Measurements from ENCODE around the gene KARS1. TPM values are rescaled to one million over a fixed set of nuclear protein-coding genes. Genes with fewer than 3 reads are reported as not detected.
A peak's percentile ranks its signal among the peaks of the same experiment; 100 is the strongest.
"Not testable (repeated sequence)": the region's sequence is repeated elsewhere in the genome, so short reads cannot be mapped to it uniquely, and the experiment has no call there.

The KARS1 gene
- total RNA-seq, 2 experiments from 2014 or later, result 371 to 385 TPM

DNA sequence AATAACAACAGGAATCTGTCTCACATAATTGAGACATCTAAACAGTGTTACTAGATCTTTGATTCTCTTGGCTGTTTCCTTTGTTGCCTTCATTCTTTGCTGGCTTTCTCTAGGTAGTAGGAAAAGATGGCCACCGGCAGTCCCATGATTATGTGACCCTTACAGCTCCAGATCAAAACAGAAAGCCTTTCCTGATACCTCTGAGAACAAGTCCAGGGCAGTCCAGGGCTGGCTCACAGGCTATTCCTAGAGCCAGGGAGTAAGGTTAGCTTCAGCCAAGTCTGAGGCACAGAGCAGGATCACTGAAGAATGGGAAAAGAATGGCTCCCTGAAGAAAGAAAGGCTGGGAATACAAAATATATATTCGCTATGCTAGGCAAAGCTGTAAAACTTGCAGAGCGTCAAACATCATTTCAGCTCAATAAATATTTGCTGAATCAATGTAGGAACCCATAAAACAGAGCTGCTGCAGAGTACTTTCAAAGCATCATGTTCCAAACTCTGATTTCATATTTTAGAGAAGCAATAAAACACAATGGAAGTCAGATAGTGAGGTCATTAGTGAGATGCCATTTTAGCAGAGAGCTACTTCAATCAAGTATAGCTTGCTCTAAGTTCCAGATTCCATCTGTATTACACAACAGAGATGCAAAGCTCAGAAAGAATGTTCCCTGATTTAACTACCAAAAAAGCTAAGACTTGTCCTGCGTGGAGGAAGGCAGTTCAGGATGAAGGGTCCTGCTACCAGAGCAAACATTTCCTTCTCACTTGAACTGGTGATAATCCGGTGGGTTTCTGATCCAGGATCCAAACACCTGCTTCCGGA lies 47.8 kb downstream of the KARS1 start:
- CTCF ChIA-PET, result no interaction called here
- Mint-ChIP-seq H3K27ac (no peak overlapping the region), H3K4me3 (no peak overlapping the region), H3K27me3 (ENCODE audit: low read depth) (no peaks in the 10 kb centered on the region), H3K9me3 (peaks cover 8% of the 10 kb centered on the region), H3K4me1 (ENCODE audit: low read depth) (peaks cover 5% of the 10 kb centered on the region), H3K36me3 (ENCODE audit: low read depth) (peaks cover 54% of the 10 kb centered on the region)
- DNase-seq, result no peak
- intact Hi-C loops (cut with micrococcal nuclease), result no loop called here

DNA sequence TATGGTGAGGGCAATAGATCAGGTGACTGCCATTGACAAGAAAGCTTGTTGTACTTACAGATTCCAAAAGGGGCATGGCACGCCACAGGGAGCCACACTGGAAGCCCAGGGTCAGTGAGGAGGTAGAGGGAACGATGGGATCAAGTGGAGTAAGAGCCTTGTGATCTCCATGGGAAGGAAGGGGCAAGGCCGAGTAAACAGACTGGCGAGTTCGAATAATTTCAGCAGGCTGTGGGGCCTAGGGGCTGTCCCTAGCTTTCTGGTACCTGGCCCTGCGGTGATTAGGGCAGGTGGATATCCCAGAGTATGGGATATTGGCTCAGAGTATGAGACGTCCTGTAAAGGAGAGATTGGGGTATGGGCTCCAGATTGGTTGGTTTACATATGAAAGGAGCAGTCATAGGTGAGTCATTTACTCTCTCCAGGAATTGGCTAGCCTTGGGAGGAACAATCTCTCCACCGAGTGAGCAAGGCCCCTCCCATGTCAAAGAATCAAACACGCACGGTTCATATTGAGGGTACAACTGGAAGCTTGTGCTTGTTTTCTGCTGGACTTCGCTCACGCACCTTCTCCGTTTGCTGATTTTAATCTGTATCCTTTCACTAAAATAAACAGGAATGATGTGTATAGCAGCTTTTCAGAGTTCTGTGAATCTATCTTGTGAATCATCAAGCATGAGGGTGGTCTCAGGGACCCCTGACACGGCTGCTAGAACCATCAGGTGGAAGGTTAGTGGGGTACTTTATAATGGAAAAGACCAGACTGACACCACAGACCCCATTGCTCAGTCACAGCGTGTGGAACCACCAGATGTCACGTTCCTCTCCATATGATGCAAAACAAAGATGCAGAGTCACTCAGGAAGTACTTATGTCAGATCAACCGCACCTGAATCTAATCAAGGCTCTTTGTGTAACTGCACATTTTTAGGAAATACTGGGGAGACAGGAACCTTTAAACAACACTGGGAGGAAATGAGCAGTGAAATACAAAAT lies 53.3 kb downstream of the KARS1 start:
- no peaks in the 10 kb centered on the region for H3K9me3 Mint-ChIP-seq
- CTCF ChIA-PET, result no interaction called here

DNA sequence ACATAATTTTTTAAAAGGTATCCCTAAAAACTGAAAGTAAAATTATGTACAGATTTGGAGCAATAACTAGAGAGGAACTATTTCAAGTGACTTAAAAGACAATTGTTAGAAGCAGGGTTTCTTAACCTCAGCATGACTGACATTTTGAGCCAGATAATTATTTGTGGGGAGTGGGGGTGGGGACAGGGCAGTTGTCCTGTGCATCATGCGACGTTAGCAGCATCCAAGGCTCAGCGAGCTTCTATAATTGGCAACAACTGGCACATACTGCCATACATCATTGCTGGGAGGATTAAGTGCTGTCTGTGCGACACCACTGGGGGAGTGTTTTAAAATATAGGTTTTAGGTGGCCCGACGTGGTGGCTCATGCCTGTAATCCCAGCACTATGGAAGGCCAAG lies 54.2 kb downstream of the KARS1 start:
- no peaks in the 10 kb centered on the region for H3K27me3 Mint-ChIP-seq (ENCODE audit: low read depth)
- peaks cover 17% of the 10 kb centered on the region for H3K36me3 Mint-ChIP-seq (ENCODE audit: low read depth)
- no peak overlapping the region for H3K27ac Mint-ChIP-seq
- no peaks in the 10 kb centered on the region for H3K9me3 Mint-ChIP-seq
- CTCF ChIA-PET, result no interaction called here
- H3K4me3 Mint-ChIP-seq, result no peak overlapping the region
- peaks cover 14% of the 10 kb centered on the region for H3K4me1 Mint-ChIP-seq (ENCODE audit: low read depth)
- intact Hi-C loops (cut with micrococcal nuclease), result no loop called here
- no peak for DNase-seq

More for the DNA sequence above, 53.3 kb downstream of the KARS1 start:
- Mint-ChIP-seq H3K27me3 (ENCODE audit: low read depth) (no peaks in the 10 kb centered on the region), H3K4me3 (no peak overlapping the region), H3K4me1 (ENCODE audit: low read depth) (peaks cover 14% of the 10 kb centered on the region), H3K36me3 (ENCODE audit: low read depth) (peaks cover 18% of the 10 kb centered on the region), H3K27ac (peak overlapping the region; percentile 13)
- intact Hi-C loops (cut with micrococcal nuclease), result loop anchor here (1.0 to 2.0 kb wide), 2 partner anchors 28 to 29 kb away; partner anchors contain the start of genes ADAT1 and GABARAPL2
- peak; percentile 34 for DNase-seq

DNA sequence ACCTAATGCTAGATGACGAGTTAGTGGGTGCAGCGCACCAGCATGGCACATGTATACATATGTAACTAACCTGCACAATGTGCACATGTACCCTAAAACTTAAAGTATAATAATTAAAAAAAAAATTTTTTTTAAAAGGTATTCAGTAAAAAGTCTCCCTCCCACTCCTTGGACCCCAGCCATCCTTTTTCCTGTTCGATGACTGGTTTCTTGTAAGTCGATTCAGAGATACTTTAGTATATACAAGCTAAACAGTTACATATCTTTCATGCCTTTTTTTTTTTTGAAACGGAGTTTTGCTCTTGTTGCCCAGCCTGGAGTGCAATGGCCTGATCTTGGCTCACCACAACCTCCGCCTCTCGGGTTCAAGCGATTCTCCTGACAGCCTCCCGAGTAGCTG lies 55.5 kb downstream of the KARS1 start:
- H3K4me3 Mint-ChIP-seq; intact Hi-C loops (cut with micrococcal nuclease); H3K9me3 Mint-ChIP-seq; H3K36me3 Mint-ChIP-seq (ENCODE audit: low read depth); CTCF ChIA-PET; DNase-seq; H3K27me3 Mint-ChIP-seq (ENCODE audit: low read depth); H3K27ac Mint-ChIP-seq: not testable (repeated sequence)
- peaks cover 14% of the 10 kb centered on the region for H3K4me1 Mint-ChIP-seq (ENCODE audit: low read depth)

DNA sequence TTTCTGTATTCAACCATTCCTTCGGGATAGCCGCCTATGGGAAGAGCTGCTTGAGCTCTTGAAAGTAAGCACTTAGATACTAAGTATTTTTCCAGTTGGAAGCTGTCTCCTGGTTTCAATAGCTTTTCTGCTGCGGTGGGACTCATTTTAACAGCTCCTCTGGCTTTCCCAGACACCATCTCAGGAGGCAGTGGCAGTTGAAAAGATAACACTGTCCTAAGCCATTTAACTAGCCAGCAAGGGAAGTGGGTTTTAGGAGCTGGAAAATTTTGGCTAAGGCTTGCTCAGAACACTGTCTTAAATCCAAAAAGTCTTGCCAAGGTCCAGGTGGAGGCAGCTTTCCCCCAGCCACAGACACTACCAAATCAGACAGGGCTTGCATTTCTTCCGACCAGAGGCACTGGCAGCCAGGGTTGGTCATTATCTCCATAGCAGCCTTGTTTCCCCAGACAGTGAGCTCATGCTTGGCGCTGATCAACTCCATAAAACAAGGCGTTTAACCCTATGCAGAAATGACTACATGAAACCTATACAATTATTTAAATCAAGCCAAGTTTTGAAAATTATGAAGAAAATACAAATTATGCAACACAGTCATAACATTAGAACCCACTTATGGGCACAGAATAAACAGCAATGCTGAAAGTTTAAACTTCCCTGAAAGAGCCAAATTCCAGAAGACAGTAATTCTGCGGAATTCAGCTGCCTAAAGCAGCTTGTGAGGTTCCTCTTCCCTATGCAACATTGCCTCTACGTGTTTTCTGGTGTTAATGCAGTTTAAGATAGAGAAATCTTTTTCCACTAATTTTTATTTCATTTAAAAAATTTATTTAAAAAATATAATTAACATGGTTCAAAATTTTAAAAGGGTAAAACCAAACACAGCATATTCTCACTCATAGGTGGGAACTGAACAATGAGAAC lies 56.3 kb downstream of the KARS1 start:
- peaks cover 4% of the 10 kb centered on the region for H3K36me3 Mint-ChIP-seq (ENCODE audit: low read depth)

DNA sequence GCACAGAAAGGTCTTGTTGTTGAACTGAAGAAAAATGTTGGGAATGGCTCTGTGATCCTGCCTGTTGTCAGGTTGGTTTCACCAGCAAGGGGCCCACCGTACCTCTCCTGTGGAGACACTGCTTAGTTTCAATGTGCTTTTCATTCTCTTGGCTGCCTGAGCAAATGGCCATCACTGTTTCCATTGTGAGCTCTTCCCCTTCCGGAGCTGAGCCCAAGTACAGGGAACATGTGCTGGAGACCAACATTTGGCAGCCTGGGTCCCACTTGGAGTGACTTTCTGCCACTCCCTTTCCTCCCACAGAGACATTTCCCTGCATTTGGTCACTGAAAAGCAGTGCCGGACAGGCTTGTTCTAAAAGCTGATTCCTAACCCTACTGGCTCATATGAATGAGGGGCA lies 58.2 kb downstream of the KARS1 start:
- intact Hi-C loops (cut with micrococcal nuclease), result no loop called here
- Mint-ChIP-seq H3K36me3 (ENCODE audit: low read depth) (peaks cover 4% of the 10 kb centered on the region), H3K4me1 (ENCODE audit: low read depth) (peaks cover 7% of the 10 kb centered on the region), H3K4me3 (no peak overlapping the region), H3K27me3 (ENCODE audit: low read depth) (no peaks in the 10 kb centered on the region), H3K9me3 (no peaks in the 10 kb centered on the region), H3K27ac (no peak overlapping the region)
- CTCF ChIA-PET, result interaction anchor here (0.6 to 1.0 kb wide), 2 partner anchors 30 to 32 kb away, joined by 3 to 6 read pairs; no protein-coding TSS in a partner anchor
- no peak for DNase-seq

More for the DNA sequence above, 56.3 kb downstream of the KARS1 start:
- Mint-ChIP-seq H3K4me3 (no peak overlapping the region), H3K4me1 (ENCODE audit: low read depth) (peaks cover 14% of the 10 kb centered on the region), H3K27me3 (ENCODE audit: low read depth) (no peaks in the 10 kb centered on the region), H3K9me3 (no peaks in the 10 kb centered on the region), H3K27ac (no peak overlapping the region)
- no peak for DNase-seq
- CTCF ChIA-PET, result interaction anchor here (0.7 kb wide), 1 partner anchor 72 kb away, joined by 3 read pairs; no protein-coding TSS in a partner anchor
- intact Hi-C loops (cut with micrococcal nuclease), result no loop called here

DNA sequence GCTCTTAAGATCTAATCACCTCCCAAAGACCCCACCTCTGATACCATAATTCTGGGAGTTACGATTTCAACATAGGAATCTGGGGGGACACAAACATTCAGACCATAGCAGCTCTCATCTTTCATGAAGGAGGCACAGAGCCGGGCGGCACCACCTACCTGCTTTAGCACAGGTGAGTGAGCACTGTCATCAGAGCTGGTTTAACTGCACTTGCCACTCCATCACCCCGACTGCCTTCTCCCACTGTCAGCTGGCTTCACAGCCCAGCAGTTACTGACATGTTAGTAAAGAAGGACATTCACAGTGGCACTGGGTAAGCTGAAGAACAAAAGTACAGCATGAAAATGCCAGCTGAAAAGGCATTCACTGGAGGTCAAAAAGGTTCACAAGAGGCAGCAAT lies 58.7 kb downstream of the KARS1 start:
- Mint-ChIP-seq H3K27me3 (ENCODE audit: low read depth) (no peaks in the 10 kb centered on the region), H3K9me3 (no peaks in the 10 kb centered on the region), H3K4me1 (ENCODE audit: low read depth) (peaks cover under 1% of the 10 kb centered on the region), H3K27ac (no peak overlapping the region), H3K36me3 (ENCODE audit: low read depth) (peaks cover under 1% of the 10 kb centered on the region), H3K4me3 (no peak overlapping the region)
- intact Hi-C loops (cut with micrococcal nuclease), result no loop called here
- DNase-seq, result no peak
- CTCF ChIA-PET, result interaction anchor here (0.6 to 1.0 kb wide), 2 partner anchors 31 to 33 kb away, joined by 3 to 6 read pairs; no protein-coding TSS in a partner anchor

DNA sequence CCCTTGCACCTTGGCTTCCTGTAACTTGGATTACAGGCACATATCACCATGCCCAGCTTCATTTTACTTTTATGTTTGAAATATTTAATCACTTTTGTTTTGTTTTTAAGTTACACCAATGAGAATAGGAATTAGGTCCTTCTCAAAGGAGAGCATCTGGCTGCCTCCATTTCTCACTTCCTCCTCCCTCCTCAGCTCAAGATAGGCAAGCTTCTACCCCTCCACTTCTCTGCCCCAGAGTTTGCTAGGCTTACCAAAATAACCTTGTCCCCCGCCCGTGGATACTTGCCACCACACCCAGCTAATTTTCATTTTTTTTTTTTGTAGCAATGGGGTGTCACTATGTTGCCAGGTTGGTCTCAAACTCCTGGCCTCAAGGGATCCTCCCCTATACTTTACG lies 63.4 kb downstream of the KARS1 start:
- no peak for DNase-seq
- no peak overlapping the region for H3K27ac Mint-ChIP-seq
- no peaks in the 10 kb centered on the region for H3K9me3 Mint-ChIP-seq
- H3K4me1 Mint-ChIP-seq (ENCODE audit: low read depth), result peaks cover 3% of the 10 kb centered on the region
- no peak overlapping the region for H3K4me3 Mint-ChIP-seq
- H3K36me3 Mint-ChIP-seq (ENCODE audit: low read depth), result peaks cover 4% of the 10 kb centered on the region
- H3K27me3 Mint-ChIP-seq (ENCODE audit: low read depth), result no peaks in the 10 kb centered on the region
- intact Hi-C loops (cut with micrococcal nuclease), result no loop called here
- CTCF ChIA-PET, result no interaction called here

DNA sequence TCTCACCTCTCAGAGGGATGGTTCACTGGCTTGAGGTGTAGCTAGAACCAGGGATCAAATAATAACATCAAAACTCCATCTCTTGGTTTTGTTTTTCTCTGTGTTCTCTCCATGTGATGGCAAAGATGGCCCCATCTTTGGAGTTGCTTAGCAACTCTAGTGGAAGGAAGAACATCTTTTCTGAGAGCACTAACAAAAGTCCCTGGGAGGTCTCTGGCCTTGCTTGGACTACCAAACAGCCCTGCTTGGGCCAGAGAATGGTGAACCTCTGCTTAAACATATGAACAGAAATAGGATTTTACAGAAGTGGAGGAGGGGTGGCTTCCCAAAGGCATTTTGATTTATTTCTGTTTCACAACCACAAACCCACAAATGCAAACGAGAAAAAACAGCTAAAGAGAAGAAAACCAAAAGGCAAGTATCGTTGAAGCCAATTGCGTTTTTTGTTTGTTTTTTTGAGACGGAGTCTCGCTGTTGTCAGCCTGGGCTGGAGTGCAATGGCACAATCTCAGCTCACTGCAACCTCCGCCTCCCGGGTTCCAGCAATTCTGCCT lies 68.1 kb downstream of the KARS1 start:
- Mint-ChIP-seq H3K36me3 (ENCODE audit: low read depth) (peaks cover 9% of the 10 kb centered on the region), H3K9me3 (no peaks in the 10 kb centered on the region), H3K27me3 (ENCODE audit: low read depth) (no peaks in the 10 kb centered on the region), H3K27ac (no peak overlapping the region), H3K4me3 (no peak overlapping the region), H3K4me1 (ENCODE audit: low read depth) (peaks cover 16% of the 10 kb centered on the region)
- intact Hi-C loops (cut with micrococcal nuclease), result no loop called here
- DNase-seq, result no peak
- CTCF ChIA-PET, result no interaction called here

DNA sequence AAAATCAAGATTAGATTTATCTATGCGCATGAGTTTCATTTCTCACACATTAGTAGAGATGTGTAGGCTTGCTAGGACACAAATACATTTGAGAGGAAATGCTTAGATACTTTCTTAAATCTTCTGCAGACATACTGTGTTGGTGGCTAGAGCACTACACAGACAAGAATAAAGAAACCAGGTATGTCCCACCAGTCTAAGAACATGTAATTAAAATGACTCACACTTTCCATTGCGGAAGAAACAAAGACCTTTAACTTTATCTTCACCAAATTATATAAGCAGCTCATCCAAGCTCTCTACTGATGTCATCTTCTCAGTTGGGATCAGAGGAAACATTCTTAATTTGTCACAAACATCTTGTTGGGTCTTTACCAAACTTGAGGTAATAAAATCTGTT lies 68.7 kb downstream of the KARS1 start:
- intact Hi-C loops (cut with micrococcal nuclease), result no loop called here
- no peak for DNase-seq
- no peaks in the 10 kb centered on the region for H3K9me3 Mint-ChIP-seq
- H3K27me3 Mint-ChIP-seq (ENCODE audit: low read depth), result no peaks in the 10 kb centered on the region
- H3K4me1 Mint-ChIP-seq (ENCODE audit: low read depth), result peaks cover 16% of the 10 kb centered on the region
- H3K4me3 Mint-ChIP-seq, result no peak overlapping the region
- H3K27ac Mint-ChIP-seq, result peak overlapping the region; percentile 36
- CTCF ChIA-PET, result no interaction called here
- peaks cover 9% of the 10 kb centered on the region for H3K36me3 Mint-ChIP-seq (ENCODE audit: low read depth)

DNA sequence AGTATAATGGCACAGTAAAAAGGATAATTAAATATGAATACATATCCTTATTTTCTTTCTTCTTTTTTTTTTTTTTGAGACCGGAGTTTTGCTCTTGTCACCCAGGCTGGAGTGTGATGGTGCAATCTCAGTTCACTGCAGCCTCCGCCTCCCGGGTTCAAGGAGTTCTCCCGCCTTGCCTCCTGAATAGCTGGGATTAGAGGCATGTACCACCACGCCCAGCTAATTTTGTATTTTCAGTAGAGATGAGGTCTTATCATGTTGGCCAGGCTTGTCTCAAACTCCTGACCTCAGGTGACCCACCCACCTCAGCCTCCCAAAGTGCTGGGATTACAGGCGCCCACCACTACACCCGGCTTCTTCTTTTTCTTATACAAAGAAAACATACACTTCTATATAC lies 69.3 kb downstream of the KARS1 start:
- H3K27ac Mint-ChIP-seq, result peak overlapping the region; percentile 36
- CTCF ChIA-PET, result no interaction called here

More for the DNA sequence above, 69.3 kb downstream of the KARS1 start:
- peaks cover 18% of the 10 kb centered on the region for H3K4me1 Mint-ChIP-seq (ENCODE audit: low read depth)
- intact Hi-C loops (cut with micrococcal nuclease), result no loop called here
- H3K9me3 Mint-ChIP-seq, result no peaks in the 10 kb centered on the region
- no peaks in the 10 kb centered on the region for H3K27me3 Mint-ChIP-seq (ENCODE audit: low read depth)
- peaks cover 9% of the 10 kb centered on the region for H3K36me3 Mint-ChIP-seq (ENCODE audit: low read depth)
- no peak overlapping the region for H3K4me3 Mint-ChIP-seq
- no peak for DNase-seq

Measured in activated naive CD4-positive, alpha-beta T cell treated with anti-CD3 and anti-CD28 coated beads for 36 hours (primary cell).